Measurements from ENCODE around the gene CDHR2.

DNA sequence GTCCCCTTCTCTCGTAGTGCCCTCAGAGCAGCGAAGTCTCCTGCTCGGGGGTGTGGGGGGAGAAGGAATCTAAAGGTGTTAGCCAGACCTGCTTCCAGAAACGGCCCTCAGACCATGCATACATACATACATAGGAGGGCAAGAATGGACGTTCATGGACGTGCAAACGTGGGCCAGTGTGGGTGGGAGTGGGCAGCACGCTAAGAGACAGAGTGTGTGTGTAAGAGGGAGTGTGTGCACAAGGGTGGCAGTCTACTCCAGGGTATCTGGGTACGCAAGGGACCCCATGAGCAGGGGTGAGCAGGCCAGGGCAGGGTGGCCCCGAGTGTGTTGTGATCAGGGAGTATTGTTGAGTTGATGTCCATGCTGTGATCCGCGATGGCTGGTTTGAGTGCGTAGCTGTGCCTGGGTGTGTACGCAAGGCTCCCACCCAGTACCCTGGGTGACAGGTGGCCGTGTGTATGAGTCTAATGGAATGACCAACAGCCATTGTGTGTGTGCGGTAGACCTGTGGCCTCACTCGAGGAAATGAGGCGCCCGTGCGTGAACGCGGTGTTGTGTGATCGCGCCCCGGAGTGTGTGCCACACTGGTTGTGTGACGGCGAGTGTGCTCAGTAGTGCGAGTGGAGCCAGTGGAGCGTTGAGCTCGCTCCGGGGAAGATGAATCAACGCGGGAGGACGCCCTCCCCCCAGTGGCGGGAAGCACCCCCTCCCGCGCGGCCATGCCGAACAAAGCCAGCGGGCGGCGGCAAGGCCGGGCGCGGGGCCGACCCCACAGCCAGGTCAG is 60.0 kb downstream of the CDHR2 start:
- TF ChIP-seq GATA2 (IDR thresholded peaks at IDR 0.05; ENCODE audit: low read depth, low read length) (no peak), GATA3 (IDR thresholded peaks at IDR 0.05; ENCODE audit: low read depth, low read length) (no peak)
